Measurements from ENCODE around the gene GFRA3.

The GFRA3 gene

DNA sequence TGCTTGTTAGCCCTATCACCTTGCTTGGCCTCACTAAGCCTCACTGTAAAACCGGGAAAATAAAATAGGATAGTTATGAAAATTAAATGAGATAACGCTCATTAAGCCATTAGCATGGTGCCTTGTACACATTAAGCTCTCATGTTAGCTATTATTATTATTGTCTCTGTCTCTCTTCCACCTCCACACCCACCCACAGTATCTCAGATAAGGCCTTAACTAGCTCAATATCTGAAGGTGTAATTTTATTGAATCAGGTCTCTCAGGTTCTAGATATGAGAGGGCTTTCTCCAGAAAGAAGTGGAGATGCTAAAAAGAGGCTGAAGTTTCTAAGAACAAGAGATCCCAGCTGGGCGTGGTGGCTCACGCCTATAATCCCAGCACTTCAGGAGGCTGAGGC, 27.6 kb downstream of the GFRA3 start:
- no peak for DNase-seq (ENCODE audit: low read depth)

DNA sequence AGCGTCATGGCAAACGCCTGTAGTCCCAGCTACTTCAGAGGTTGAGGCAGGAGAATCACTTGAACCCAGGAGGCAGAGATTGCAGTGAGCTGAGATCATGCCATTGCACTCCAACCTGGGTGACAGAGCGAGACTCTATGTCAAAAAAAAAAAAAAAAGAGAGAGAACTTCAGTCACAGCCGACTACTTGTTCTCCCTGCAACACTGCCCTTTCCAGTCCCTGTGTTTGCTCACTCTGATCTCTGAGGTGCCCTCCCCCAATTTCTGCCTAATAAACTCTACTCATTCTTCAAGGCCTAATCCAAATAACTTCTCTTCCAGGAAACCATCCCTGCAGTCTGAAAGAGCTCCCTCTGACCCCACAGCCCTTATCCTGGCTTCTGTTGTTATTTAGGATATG, 28.1 kb downstream of the GFRA3 start:
- DNase-seq (ENCODE audit: low read depth), result no peak

DNA sequence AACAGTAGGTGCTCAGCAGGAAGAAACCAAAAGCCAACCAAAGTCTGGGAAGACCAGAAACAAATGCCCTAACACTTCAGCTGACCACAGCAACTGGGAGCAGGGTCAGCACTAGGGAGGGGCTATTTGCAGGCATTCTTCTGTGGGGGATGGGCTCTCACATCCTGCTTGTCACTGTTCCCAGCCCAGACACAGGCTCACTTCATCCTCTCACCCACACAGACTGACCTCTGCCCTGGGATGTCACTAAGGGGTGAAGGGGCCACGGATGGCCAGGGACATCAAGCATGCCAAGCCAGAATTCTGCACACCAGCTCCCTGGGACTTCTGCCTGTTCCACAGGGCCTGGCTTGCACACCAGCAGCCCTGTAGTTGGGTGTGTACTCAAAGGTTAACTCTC, 28.7 kb downstream of the GFRA3 start:
- no peak for DNase-seq (ENCODE audit: low read depth)

- DNase-seq (ENCODE audit: low read depth), result no peak
Measured at GRCh38 chr5:138243794-138244193, 30.6 kb downstream of the GFRA3 start.

GRCh38 chr5:138241688-138242571, 32.5 kb downstream of the GFRA3 start:
- no peak for DNase-seq (ENCODE audit: low read depth)

DNA sequence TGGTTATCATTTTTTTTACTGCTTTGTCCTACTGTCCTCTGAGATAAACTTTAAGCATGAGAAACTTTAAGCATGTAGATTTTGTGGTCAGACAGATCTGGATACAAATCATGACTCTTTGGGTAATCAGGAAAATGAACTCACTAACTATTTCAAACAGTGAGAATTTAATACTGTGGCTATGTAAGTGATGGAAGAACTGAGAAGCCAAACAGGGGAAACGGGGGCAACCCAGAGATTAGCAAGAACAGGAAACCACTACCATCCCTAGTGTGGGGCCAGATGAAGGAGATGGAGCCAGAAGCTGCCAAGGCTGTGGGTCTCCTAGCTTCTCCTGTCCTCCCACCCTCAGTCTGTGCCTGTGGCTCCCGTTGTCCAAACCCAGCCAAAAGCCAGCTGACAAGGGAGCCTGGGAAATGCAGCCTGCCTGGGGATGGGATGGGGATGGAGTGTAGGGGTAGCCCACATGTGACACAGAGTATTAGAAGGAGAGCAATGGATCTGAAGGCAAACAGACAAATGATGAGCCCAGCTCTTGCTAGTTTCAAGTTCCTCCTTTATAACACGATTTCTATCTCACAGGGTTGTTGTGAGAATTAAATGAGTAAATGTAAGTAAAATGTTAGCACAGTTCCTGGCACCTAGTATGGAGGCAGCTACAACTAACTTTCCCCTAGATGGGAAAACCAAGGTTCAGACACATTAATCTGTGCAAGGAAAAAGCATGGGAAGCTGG, 33.6 kb downstream of the GFRA3 start:
- DNase-seq (ENCODE audit: low read depth), result no peak

DNA sequence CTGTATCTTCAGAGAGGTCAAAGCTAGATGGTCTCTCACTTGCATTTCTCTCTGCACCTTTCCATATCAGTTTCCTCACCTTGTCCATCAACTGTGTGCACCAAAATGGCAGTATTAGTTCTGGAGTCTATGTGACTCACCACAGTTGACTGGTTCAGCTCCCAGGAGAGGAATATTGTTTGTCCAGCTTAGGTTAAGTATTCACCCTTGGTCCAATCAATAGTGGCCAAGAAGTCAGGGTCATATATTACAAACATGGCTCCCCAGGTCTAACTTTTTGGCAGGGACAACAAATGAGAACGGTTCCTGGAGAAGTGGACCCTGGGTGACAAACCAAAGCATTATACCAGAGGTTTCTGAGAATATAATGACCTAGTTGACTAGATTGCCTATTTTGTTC, 36.4 kb downstream of the GFRA3 start:
- DNase-seq (ENCODE audit: low read depth), result no peak

GRCh38 chr5:138234651-138235050, 39.8 kb downstream of the GFRA3 start:
- DNase-seq (ENCODE audit: low read depth), result no peak

GRCh38 chr5:138233280-138233679, 41.1 kb downstream of the GFRA3 start:
- DNase-seq (ENCODE audit: low read depth), result no peak

DNA sequence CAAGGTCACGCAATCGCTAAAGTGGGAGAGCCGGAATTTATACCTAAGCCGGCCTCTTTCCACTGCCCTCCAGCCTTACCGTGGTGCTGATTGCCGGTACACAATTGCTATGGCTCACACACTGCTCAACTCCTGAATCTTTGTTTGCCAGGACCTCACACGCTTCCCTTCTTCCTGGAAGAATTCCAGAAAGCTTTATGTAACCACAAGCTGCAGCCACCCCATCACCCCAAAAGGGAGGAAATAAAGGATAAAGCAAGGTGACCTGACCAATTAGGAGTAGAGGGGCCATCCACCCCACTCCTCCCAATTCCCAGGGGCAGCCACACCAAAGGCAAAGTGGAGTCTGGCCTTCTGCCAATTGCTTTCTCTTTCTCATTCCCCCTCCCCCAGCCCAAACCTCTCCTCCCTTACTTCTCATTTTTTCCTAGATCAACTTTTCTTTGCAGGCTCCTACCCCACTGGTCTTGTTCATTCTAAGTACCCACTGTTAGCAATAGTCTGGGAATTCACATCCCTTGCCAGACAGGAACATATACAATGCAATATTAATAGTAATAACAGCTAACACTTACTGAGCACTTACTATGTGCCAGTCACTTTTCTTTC, 43.3 kb downstream of the GFRA3 start:
- no peak for DNase-seq (ENCODE audit: low read depth)

- no peak for DNase-seq (ENCODE audit: low read depth)
Measured at GRCh38 chr5:138230261-138230660, 44.2 kb downstream of the GFRA3 start.

DNA sequence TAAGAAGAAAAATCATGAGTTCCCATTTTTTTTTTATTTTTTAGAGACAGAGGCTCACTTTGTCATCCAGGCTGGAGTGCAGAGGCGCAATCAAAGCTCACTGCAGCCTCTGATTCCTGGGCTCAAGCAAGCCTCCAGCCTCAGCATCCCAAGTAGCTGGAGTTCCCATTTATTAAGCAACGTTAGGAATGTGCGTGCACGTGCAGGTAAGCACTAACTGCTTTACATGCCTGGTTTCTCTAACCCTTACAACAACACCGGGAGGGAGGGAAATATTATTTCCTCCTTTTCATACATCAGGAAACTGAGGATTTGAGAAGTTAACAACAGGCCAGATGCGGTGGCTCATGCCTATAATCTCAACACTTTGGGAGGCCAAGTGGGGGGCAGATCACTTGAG, 45.0 kb downstream of the GFRA3 start:
- no peak for DNase-seq (ENCODE audit: low read depth)

GRCh38 chr5:138226910-138227309, 47.5 kb downstream of the GFRA3 start:
- DNase-seq (ENCODE audit: low read depth), result no peak

DNA sequence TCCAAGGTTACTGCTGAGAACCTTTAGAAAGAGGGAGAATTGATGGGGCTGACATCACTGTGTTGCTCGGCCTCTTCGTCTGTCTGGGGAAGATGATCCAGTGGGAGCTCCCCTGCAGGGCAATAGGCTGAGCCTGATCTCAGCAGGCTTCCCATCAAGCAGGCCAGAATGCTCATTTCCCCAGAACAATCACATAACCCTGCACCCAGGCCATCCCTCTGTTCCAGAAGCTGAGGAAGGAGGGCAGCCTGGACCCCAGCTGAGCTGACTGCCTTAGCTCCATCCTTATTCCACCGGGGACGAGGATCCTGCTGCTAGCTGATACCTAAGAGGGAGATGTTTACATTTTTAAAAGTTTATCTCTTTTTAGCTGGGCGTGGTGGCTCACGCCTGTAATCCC, 49.7 kb downstream of the GFRA3 start:
- DNase-seq (ENCODE audit: low read depth), result no peak

DNA sequence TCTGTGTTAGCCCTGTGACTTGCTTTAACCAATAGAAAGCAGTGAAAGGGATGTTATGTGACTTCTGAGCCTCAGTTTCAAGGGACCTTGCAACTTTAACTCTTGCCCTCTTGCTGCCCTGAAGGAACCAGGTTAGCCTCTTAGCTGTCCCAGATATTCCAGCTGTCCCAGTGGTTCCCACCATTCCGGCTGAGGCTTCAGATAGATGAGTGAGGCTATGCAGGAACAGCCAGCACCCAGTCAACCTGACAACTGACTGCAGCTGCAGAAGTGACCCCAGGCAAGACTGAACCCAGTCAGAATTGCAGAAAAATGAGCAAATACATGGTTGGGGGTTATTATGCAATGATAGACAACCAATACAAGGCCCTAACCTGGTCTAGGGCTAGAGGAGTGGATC, 50.9 kb downstream of the GFRA3 start:
- no peak for DNase-seq (ENCODE audit: low read depth)

GRCh38 chr5:138216799-138217198, 57.6 kb downstream of the GFRA3 start:
- DNase-seq (ENCODE audit: low read depth), result no peak

DNA sequence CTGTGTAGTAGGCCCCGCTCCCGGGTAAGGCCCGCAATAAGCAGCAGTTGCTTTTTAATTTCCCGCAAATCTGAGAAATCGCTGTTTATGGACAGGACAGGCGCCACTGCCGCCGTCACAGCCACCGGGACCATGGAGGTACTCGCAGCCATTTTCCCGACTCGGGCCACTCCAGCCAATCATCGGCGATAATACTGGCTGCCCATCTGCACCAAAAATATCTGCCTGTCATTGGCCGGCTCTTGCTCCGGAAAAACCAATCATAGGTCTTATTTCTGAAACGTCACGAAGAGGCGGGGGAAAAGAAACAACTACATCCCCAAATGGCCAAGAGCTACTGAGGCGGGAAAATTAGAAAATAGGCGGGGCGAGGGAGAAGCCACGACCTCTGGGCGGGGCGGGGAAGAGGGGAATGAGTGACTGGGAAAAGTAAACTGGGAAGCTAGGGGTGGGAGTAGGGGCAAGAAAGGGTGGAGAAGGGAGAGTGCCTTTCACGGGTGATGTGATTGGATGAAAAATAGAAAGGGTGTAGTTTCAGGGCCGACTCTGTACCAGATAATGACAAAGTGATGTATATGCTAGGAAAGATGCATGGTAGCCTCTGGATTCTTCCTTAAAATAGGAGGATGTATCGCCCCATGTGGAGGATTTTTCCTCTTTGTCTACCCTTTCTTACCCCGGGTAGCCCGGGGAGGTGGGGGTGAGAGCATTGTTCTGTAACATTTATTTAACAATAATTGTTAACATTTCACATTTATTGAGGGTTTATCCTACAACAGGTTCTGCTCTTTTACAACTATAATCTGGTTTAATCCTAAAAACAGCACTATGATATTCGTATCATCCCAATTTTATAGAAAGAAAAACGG, 61.0 kb downstream of the GFRA3 start, which contains the start of gene CDC23:
CDC23 (minus strand) TSS at position 163 of the 869 bp plus-strand sequence; CDS start at position 152, 11 bp downstream.
- DNase-seq (ENCODE audit: low read depth), result peak; percentile 77

- no peak for DNase-seq (ENCODE audit: low read depth)
Measured at GRCh38 chr5:138212828-138213160, 61.6 kb downstream of the GFRA3 start.

- no peak for DNase-seq (ENCODE audit: low read depth)
Measured at GRCh38 chr5:138210985-138211384, 63.4 kb downstream of the GFRA3 start.

Measured in stimulated activated CD8-positive, alpha-beta memory T cell treated with anti-CD3 and anti-CD28 coated beads, Interleukin-4, amount 100 ng/mL, for 24 hours (primary cell).